Activated CD4-positive, alpha-beta T cell treated with anti-CD3 and anti-CD28 coated beads for 36 hours (primary cell): ENCODE data around the gene PRKN. TPM values are rescaled to one million over a fixed set of nuclear protein-coding genes. Genes with fewer than 3 reads are reported as not detected.

ENCODE experiments used
- ATAC-seq: fragments of 200-7000 bp; cut with Tn5 transposase; one replicate; pipeline ENCODE4 v1.10.0; 2021; ENCODE audit warnings: mild to moderate bottlenecking, moderate library complexity
- CTCF ChIA-PET: fragments of 350-600 bp; sonication (Branson Sonifier 250); formaldehyde crosslinking; loops from one replicate; lab custom pipeline; 2021; ENCODE audit warnings: antibody characterized with exemption; lab: Charles Lee
- POLR2A ChIA-PET: fragments of 350-600 bp; sonication (Branson Sonifier 250); formaldehyde crosslinking; loops from one replicate; lab custom pipeline; 2021; ENCODE audit warnings: antibody characterized with exemption, inconsistent platforms; lab: Charles Lee
- DNase-seq: peaks from one replicate; pipeline ENCODE4 v3.0.0-alpha.2; 2020
- H3K27ac Mint-ChIP-seq: one replicate; pipeline ENCODE4 v1.8.0; 2021; ENCODE audit warnings: mixed read lengths
- H3K27me3 Mint-ChIP-seq: one replicate; pipeline ENCODE4 v1.8.0; 2021; ENCODE audit warnings: mixed read lengths
- H3K36me3 Mint-ChIP-seq: one replicate; pipeline ENCODE4 v1.8.0; 2021; ENCODE audit warnings: low read depth, mixed read lengths
- H3K4me1 Mint-ChIP-seq: one replicate; pipeline ENCODE4 v1.8.0; 2021; ENCODE audit warnings: mixed read lengths
- H3K4me3 Mint-ChIP-seq: one replicate; pipeline ENCODE4 v1.8.0; 2021; ENCODE audit warnings: mild to moderate bottlenecking, moderate library complexity, mixed read lengths
- H3K9me3 Mint-ChIP-seq: one replicate; pipeline ENCODE4 v1.8.0; 2021; ENCODE audit warnings: low read depth, mixed read lengths
- intact Hi-C, 2 experiments: fragments of 100-400 bp; cut with DNase I in 1 of 2; cut with micrococcal nuclease in 1 of 2; formaldehyde crosslinking; loops; one replicate each; pipeline versions ENCODE4 v1.14.2 to v1.15.1; 2022 to 2024; cut with DNase I, micrococcal nuclease
- total RNA-seq, 2 experiments: library from RNA; stranded (reverse); gene quantifications; one replicate each; pipeline ENCODE4 v1.2.3, GENCODE V29; 2021

Gene PRKN
- total RNA-seq, 2 experiments from 2014 or later, result 0.56 to 0.87 TPM

- Mint-ChIP-seq H3K4me3 (no peak overlapping the region), H3K9me3 (peaks cover 2% of the 10 kb centered on the region)
- POLR2A ChIA-PET, result no interaction called here
Measured at GRCh38 chr6:162124710-162125435, 602.7 kb downstream of the PRKN start.

GRCh38 chr6:162123797-162124196 is 603.8 kb downstream of the PRKN start:
- Mint-ChIP-seq H3K27me3 (no peaks in the 10 kb centered on the region), H3K9me3 (peaks cover 2% of the 10 kb centered on the region), H3K4me3 (no peak overlapping the region), H3K36me3 (no peaks in the 10 kb centered on the region), H3K4me1 (no peaks in the 10 kb centered on the region), H3K27ac (no peak overlapping the region)
- ATAC-seq (no peak), DNase-seq (no peak)
- ChIA-PET POLR2A (no interaction called here), CTCF (no interaction called here)
- intact Hi-C loops, result no loop called here

More at GRCh38 chr6:162124710-162125435, 602.7 kb downstream of the PRKN start:
- H3K27me3 Mint-ChIP-seq, result no peaks in the 10 kb centered on the region
- ATAC-seq (no peak), DNase-seq (no peak)
- CTCF ChIA-PET, result interaction anchor here (0.6 kb wide), 1 partner anchor 328 kb away, joined by 4 read pairs; no protein-coding TSS in a partner anchor
- H3K27ac Mint-ChIP-seq, result no peak overlapping the region
- intact Hi-C loops, result no loop called here
- H3K4me1 Mint-ChIP-seq, result no peaks in the 10 kb centered on the region
- H3K36me3 Mint-ChIP-seq, result no peaks in the 10 kb centered on the region

GRCh38 chr6:162119341-162119740 is 608.2 kb downstream of the PRKN start:
- CTCF ChIA-PET, result interaction anchor here (0.6 kb wide), 1 partner anchor 1837 kb away, joined by 3 read pairs; no protein-coding TSS in a partner anchor
- intact Hi-C loops, result no loop called here
- no peak for ATAC-seq

GRCh38 chr6:162118706-162119105 is 608.9 kb downstream of the PRKN start:
- CTCF ChIA-PET, result no interaction called here

More at GRCh38 chr6:162119341-162119740, 608.2 kb downstream of the PRKN start:
- Mint-ChIP-seq H3K9me3 (no peaks in the 10 kb centered on the region), H3K36me3 (no peaks in the 10 kb centered on the region), H3K4me3 (no peak overlapping the region), H3K4me1 (no peaks in the 10 kb centered on the region), H3K27ac (no peak overlapping the region), H3K27me3 (no peaks in the 10 kb centered on the region)
- POLR2A ChIA-PET, result no interaction called here
- no peak for DNase-seq

GRCh38 chr6:162116902-162117525 is 610.6 kb downstream of the PRKN start:
- ChIA-PET CTCF (no interaction called here), POLR2A (no interaction called here)
- H3K4me1 Mint-ChIP-seq, result no peaks in the 10 kb centered on the region
- ATAC-seq (no peak), DNase-seq (no peak)
- intact Hi-C loops, result no loop called here
- no peak overlapping the region for H3K4me3 Mint-ChIP-seq
- H3K9me3 Mint-ChIP-seq, result no peaks in the 10 kb centered on the region
- no peak overlapping the region for H3K27ac Mint-ChIP-seq
- H3K36me3 Mint-ChIP-seq, result no peaks in the 10 kb centered on the region
- H3K27me3 Mint-ChIP-seq, result no peaks in the 10 kb centered on the region

More at GRCh38 chr6:162118706-162119105, 608.9 kb downstream of the PRKN start:
- no peak overlapping the region for H3K27ac Mint-ChIP-seq
- intact Hi-C loops, result no loop called here
- H3K27me3 Mint-ChIP-seq, result no peaks in the 10 kb centered on the region
- ATAC-seq, result no peak
- no peaks in the 10 kb centered on the region for H3K36me3 Mint-ChIP-seq
- H3K9me3 Mint-ChIP-seq, result no peaks in the 10 kb centered on the region
- POLR2A ChIA-PET, result no interaction called here
- no peak for DNase-seq
- H3K4me3 Mint-ChIP-seq, result no peak overlapping the region
- H3K4me1 Mint-ChIP-seq, result no peaks in the 10 kb centered on the region

DNA sequence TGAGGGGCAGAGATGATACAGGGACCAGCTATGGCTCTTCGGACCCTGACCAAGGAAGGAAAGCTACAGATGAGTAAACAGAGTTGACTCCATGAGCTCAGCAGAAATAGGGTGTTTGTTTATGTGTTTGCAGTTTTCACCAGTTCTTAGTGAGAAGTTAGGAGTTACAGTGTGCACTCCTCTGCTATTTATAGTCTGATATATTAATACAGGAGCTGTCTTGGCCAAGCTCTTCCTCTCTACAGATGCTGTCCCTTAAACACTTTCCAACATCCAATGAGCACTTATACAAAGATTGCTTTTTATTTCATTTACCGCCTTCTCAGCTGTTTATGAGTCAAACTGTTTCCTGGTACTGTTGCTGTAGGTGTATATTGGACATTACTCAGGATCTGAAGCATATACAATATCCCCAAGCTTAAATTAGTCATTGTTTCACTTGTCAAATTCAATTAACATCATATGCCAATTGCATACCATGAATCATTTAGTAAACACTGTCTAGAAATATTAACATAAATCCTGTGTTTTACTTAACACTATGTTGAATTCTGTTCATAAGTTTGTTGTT is 618.0 kb downstream of the PRKN start:
- CTCF ChIA-PET, result no interaction called here
- intact Hi-C loops, result no loop called here
- Mint-ChIP-seq H3K4me3 (no peak overlapping the region), H3K4me1 (no peaks in the 10 kb centered on the region), H3K36me3 (no peaks in the 10 kb centered on the region), H3K27ac (no peak overlapping the region), H3K9me3 (peaks cover 7% of the 10 kb centered on the region), H3K27me3 (no peaks in the 10 kb centered on the region)
- POLR2A ChIA-PET, result no interaction called here
- DNase-seq (no peak), ATAC-seq (peak; percentile 33)

- intact Hi-C loops, result no loop called here
- ChIA-PET POLR2A (no interaction called here), CTCF (no interaction called here)
- ATAC-seq (no peak), DNase-seq (no peak)
- Mint-ChIP-seq H3K27me3 (no peaks in the 10 kb centered on the region), H3K27ac (no peak overlapping the region), H3K9me3 (peaks cover 7% of the 10 kb centered on the region), H3K36me3 (no peaks in the 10 kb centered on the region), H3K4me3 (no peak overlapping the region), H3K4me1 (no peaks in the 10 kb centered on the region)
Measured at GRCh38 chr6:162108041-162108440, 619.5 kb downstream of the PRKN start.

GRCh38 chr6:162100096-162100495 is 627.5 kb downstream of the PRKN start:
- Mint-ChIP-seq H3K27me3 (no peaks in the 10 kb centered on the region), H3K9me3 (peaks cover 19% of the 10 kb centered on the region), H3K4me1 (peaks cover 3% of the 10 kb centered on the region), H3K36me3 (peaks cover 5% of the 10 kb centered on the region), H3K4me3 (no peak overlapping the region), H3K27ac (no peak overlapping the region)
- DNase-seq (no peak), ATAC-seq (no peak)
- intact Hi-C loops, result no loop called here
- ChIA-PET POLR2A (no interaction called here), CTCF (interaction anchor here (0.6 kb wide), 1 partner anchor 1203 kb away, joined by 3 read pairs; no protein-coding TSS in a partner anchor)

- Mint-ChIP-seq H3K4me3 (no peak overlapping the region), H3K4me1 (peaks cover 3% of the 10 kb centered on the region), H3K36me3 (peaks cover 5% of the 10 kb centered on the region), H3K9me3 (peaks cover 21% of the 10 kb centered on the region), H3K27me3 (no peaks in the 10 kb centered on the region), H3K27ac (no peak overlapping the region)
- CTCF ChIA-PET, result no interaction called here
- intact Hi-C loops, result no loop called here
- ATAC-seq (peak; percentile 26), DNase-seq (peak; percentile 70)
- POLR2A ChIA-PET, result no interaction called here
Measured at GRCh38 chr6:162099685-162100084, 627.9 kb downstream of the PRKN start.

DNA sequence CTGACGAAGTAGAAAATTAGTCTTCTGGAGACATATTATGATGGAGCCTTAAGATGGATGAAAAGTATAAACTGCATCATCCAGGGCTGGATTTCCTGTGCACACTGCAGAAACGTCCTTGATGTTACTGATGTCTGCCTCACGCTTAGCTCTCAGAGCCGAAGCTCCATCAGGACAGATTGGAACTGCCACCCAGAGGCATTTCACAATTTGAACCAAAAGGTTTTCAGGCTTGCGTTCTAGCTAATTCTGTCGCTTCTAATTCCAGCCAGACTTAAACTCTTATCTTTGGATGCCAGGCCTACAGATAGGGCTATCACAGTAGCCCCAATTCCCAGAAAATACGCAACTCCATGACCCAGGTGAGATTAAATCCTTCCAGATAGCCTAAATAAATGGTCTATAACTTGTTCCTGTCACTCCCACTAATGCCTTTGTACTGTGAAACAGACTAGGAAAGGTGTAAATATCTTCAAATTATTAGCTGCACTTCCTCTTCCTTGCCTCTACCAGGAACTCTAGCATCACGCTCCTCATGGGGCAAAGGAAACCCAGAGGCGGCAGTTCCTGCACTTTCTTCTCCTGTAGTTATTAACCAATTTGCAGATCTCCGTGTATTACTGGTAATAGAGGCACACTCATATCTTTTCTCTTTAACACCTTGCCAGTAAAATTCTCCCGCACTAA is 634.6 kb downstream of the PRKN start:
- H3K9me3 Mint-ChIP-seq, result peaks cover 15% of the 10 kb centered on the region
- H3K27me3 Mint-ChIP-seq, result no peaks in the 10 kb centered on the region
- DNase-seq (no peak), ATAC-seq (no peak)
- no peak overlapping the region for H3K4me3 Mint-ChIP-seq
- H3K4me1 Mint-ChIP-seq, result no peaks in the 10 kb centered on the region
- ChIA-PET CTCF (interaction anchor here (0.6 kb wide), 1 partner anchor 20 kb away, joined by 3 read pairs; no protein-coding TSS in a partner anchor), POLR2A (no interaction called here)
- intact Hi-C loops, result no loop called here
- H3K27ac Mint-ChIP-seq, result no peak overlapping the region
- H3K36me3 Mint-ChIP-seq, result peaks cover 3% of the 10 kb centered on the region

- CTCF ChIA-PET, result interaction anchor here (1.4 kb wide), 1 partner anchor 9 kb away, joined by 4 read pairs; no protein-coding TSS in a partner anchor
- no peak overlapping the region for H3K4me3 Mint-ChIP-seq
- H3K9me3 Mint-ChIP-seq, result peaks cover 8% of the 10 kb centered on the region
- DNase-seq (no peak), ATAC-seq (no peak)
- H3K27me3 Mint-ChIP-seq, result no peaks in the 10 kb centered on the region
- POLR2A ChIA-PET, result no interaction called here
- no peak overlapping the region for H3K27ac Mint-ChIP-seq
- H3K36me3 Mint-ChIP-seq, result no peaks in the 10 kb centered on the region
- no peaks in the 10 kb centered on the region for H3K4me1 Mint-ChIP-seq
- intact Hi-C loops, result no loop called here
Measured at GRCh38 chr6:162090734-162091133, 636.8 kb downstream of the PRKN start.
